ENCODE results near the gene STYX. TPM values are rescaled to one million over a fixed set of nuclear protein-coding genes. Genes with fewer than 3 reads are reported as not detected.
"Not testable (repeated sequence)": the region's sequence is repeated elsewhere in the genome, so short reads cannot be mapped to it uniquely, and the experiment has no call there.

STYX gene
- total RNA-seq, 1 donor from 2014 or later = 12.0 TPM

- no peaks in the 10 kb centered on the region for H3K27me3 ChIP-seq (ENCODE audit: control insufficient read depth in 3 of 3, insufficient read depth in 3 of 3, low read length in 3 of 3)
- peaks cover 25 to 60% (median 56%) of the 10 kb centered on the region in 3 donors for H3K36me3 ChIP-seq (ENCODE audit: control insufficient read depth in 3 of 3, insufficient read depth in 3 of 3, low read length in 3 of 3)
- no peak overlapping the region for H3K27ac ChIP-seq (ENCODE audit: low read depth, low read length)
- H3K9ac ChIP-seq (ENCODE audit: low read depth in 1 of 3, low read length in 3 of 3) = no peak overlapping the region
- H3K4me1 ChIP-seq (ENCODE audit: control insufficient read depth in 3 of 3, insufficient read depth in 3 of 3, low read length in 3 of 3) = no peaks in the 10 kb centered on the region
- H3K4me3 ChIP-seq (ENCODE audit: low read length in 3 of 3) = no peak overlapping the region
- H3K9me3 ChIP-seq (ENCODE audit: control insufficient read depth in 3 of 3, low read length in 3 of 3) = no peaks in the 10 kb centered on the region
Measured at GRCh38 chr14:52723514-52724359, 6.2 kb upstream of the STYX start.

GRCh38 chr14:52724360-52724644 lies 5.7 kb upstream of the STYX start:
- H3K9me3 ChIP-seq (ENCODE audit: control insufficient read depth in 3 of 3, low read length in 3 of 3) = no peaks in the 10 kb centered on the region
- no peak overlapping the region for H3K4me3 ChIP-seq (ENCODE audit: low read length in 3 of 3)
- peaks cover 23 to 61% (median 50%) of the 10 kb centered on the region in 3 donors for H3K36me3 ChIP-seq (ENCODE audit: control insufficient read depth in 3 of 3, insufficient read depth in 3 of 3, low read length in 3 of 3)
- no peak overlapping the region for H3K27ac ChIP-seq (ENCODE audit: low read depth, low read length)
- no peak overlapping the region for H3K9ac ChIP-seq (ENCODE audit: low read depth in 1 of 3, low read length in 3 of 3)
- no peaks in the 10 kb centered on the region for H3K27me3 ChIP-seq (ENCODE audit: control insufficient read depth in 3 of 3, insufficient read depth in 3 of 3, low read length in 3 of 3)
- no peaks in the 10 kb centered on the region for H3K4me1 ChIP-seq (ENCODE audit: control insufficient read depth in 3 of 3, insufficient read depth in 3 of 3, low read length in 3 of 3)

GRCh38 chr14:52727509-52727908 lies 2.5 kb upstream of the STYX start:
- H3K9me3 ChIP-seq (ENCODE audit: control insufficient read depth in 3 of 3, low read length in 3 of 3) = not testable (repeated sequence)
- H3K36me3 ChIP-seq (ENCODE audit: control insufficient read depth in 3 of 3, insufficient read depth in 3 of 3, low read length in 3 of 3) = peaks cover 11 to 43% (median 29%) of the 10 kb centered on the region in 3 donors

GRCh38 chr14:52729035-52729434 lies 931 bp upstream of the STYX start:
- H3K27me3 ChIP-seq (ENCODE audit: control insufficient read depth in 3 of 3, insufficient read depth in 3 of 3, low read length in 3 of 3); H3K9ac ChIP-seq (ENCODE audit: low read depth in 1 of 3, low read length in 3 of 3); H3K9me3 ChIP-seq (ENCODE audit: control insufficient read depth in 3 of 3, low read length in 3 of 3); H3K27ac ChIP-seq (ENCODE audit: low read depth, low read length); H3K4me3 ChIP-seq (ENCODE audit: low read length in 3 of 3); H3K4me1 ChIP-seq (ENCODE audit: control insufficient read depth in 3 of 3, insufficient read depth in 3 of 3, low read length in 3 of 3): not testable (repeated sequence)
- H3K36me3 ChIP-seq (ENCODE audit: control insufficient read depth in 3 of 3, insufficient read depth in 3 of 3, low read length in 3 of 3) = peaks cover 8 to 32% (median 26%) of the 10 kb centered on the region in 3 donors

More at GRCh38 chr14:52727509-52727908, 2.5 kb upstream of the STYX start:
- H3K27ac ChIP-seq (ENCODE audit: low read depth, low read length); H3K4me1 ChIP-seq (ENCODE audit: control insufficient read depth in 3 of 3, insufficient read depth in 3 of 3, low read length in 3 of 3); H3K27me3 ChIP-seq (ENCODE audit: control insufficient read depth in 3 of 3, insufficient read depth in 3 of 3, low read length in 3 of 3); H3K9ac ChIP-seq (ENCODE audit: low read depth in 1 of 3, low read length in 3 of 3); H3K4me3 ChIP-seq (ENCODE audit: low read length in 3 of 3): not testable (repeated sequence)

GRCh38 chr14:52729585-52729924 lies 411 bp upstream of the STYX start:
- H3K9me3 ChIP-seq (ENCODE audit: control insufficient read depth in 3 of 3, low read length in 3 of 3) = no peaks in the 10 kb centered on the region
- H3K4me1 ChIP-seq (ENCODE audit: control insufficient read depth in 3 of 3, insufficient read depth in 3 of 3, low read length in 3 of 3) = peaks cover 0 to 8% (median 7%) of the 10 kb centered on the region in 3 donors
- peak overlapping the region; percentile 90 for H3K27ac ChIP-seq (ENCODE audit: low read depth, low read length)
- peak overlapping the region; percentile 56 to 68 (median 67) for H3K4me3 ChIP-seq (ENCODE audit: low read length in 3 of 3)
- peak overlapping the region in 2 of 3 donors; percentile 70 to 73 for H3K9ac ChIP-seq (ENCODE audit: low read depth in 1 of 3, low read length in 3 of 3)
- no peaks in the 10 kb centered on the region for H3K27me3 ChIP-seq (ENCODE audit: control insufficient read depth in 3 of 3, insufficient read depth in 3 of 3, low read length in 3 of 3)
- H3K36me3 ChIP-seq (ENCODE audit: control insufficient read depth in 3 of 3, insufficient read depth in 3 of 3, low read length in 3 of 3) = peaks cover 5 to 28% (median 21%) of the 10 kb centered on the region in 3 donors

GRCh38 chr14:52730709-52731111 lies 744 bp downstream of the STYX start:
- no peaks in the 10 kb centered on the region for H3K9me3 ChIP-seq (ENCODE audit: control insufficient read depth in 3 of 3, low read length in 3 of 3)
- no peaks in the 10 kb centered on the region for H3K27me3 ChIP-seq (ENCODE audit: control insufficient read depth in 3 of 3, insufficient read depth in 3 of 3, low read length in 3 of 3)
- peak overlapping the region; percentile 81 to 92 (median 91) for H3K4me3 ChIP-seq (ENCODE audit: low read length in 3 of 3)
- peaks cover 5 to 18% (median 14%) of the 10 kb centered on the region in 3 donors for H3K36me3 ChIP-seq (ENCODE audit: control insufficient read depth in 3 of 3, insufficient read depth in 3 of 3, low read length in 3 of 3)
- peaks cover 0 to 8% (median 7%) of the 10 kb centered on the region in 3 donors for H3K4me1 ChIP-seq (ENCODE audit: control insufficient read depth in 3 of 3, insufficient read depth in 3 of 3, low read length in 3 of 3)
- H3K9ac ChIP-seq (ENCODE audit: low read depth in 1 of 3, low read length in 3 of 3) = peak overlapping the region; percentile 93 to 96 (median 94)
- peak overlapping the region; percentile 90 for H3K27ac ChIP-seq (ENCODE audit: low read depth, low read length)

GRCh38 chr14:52733824-52734223 lies 3.9 kb downstream of the STYX start:
- H3K27ac ChIP-seq (ENCODE audit: low read depth, low read length) = no peak overlapping the region

GRCh38 chr14:52735921-52736489 lies 6.0 kb downstream of the STYX start:
- Histone ChIP-seq H3K4me3 (ENCODE audit: low read length in 3 of 3) (no peak overlapping the region), H3K36me3 (ENCODE audit: control insufficient read depth in 3 of 3, insufficient read depth in 3 of 3, low read length in 3 of 3) (peaks cover 3 to 7% (median 3%) of the 10 kb centered on the region in 3 donors), H3K4me1 (ENCODE audit: control insufficient read depth in 3 of 3, insufficient read depth in 3 of 3, low read length in 3 of 3) (peaks cover 0 to 6% (median 0%) of the 10 kb centered on the region in 3 donors), H3K9me3 (ENCODE audit: control insufficient read depth in 3 of 3, low read length in 3 of 3) (no peaks in the 10 kb centered on the region), H3K27me3 (ENCODE audit: control insufficient read depth in 3 of 3, insufficient read depth in 3 of 3, low read length in 3 of 3) (no peaks in the 10 kb centered on the region), H3K9ac (ENCODE audit: low read depth in 1 of 3, low read length in 3 of 3) (no peak overlapping the region), H3K27ac (ENCODE audit: low read depth, low read length) (no peak overlapping the region)

More at GRCh38 chr14:52733824-52734223, 3.9 kb downstream of the STYX start:
- Histone ChIP-seq H3K36me3 (ENCODE audit: control insufficient read depth in 3 of 3, insufficient read depth in 3 of 3, low read length in 3 of 3) (peaks cover 3 to 7% (median 5%) of the 10 kb centered on the region in 3 donors), H3K4me1 (ENCODE audit: control insufficient read depth in 3 of 3, insufficient read depth in 3 of 3, low read length in 3 of 3) (peaks cover 0 to 10% (median 8%) of the 10 kb centered on the region in 3 donors), H3K4me3 (ENCODE audit: low read length in 3 of 3) (no peak overlapping the region), H3K27me3 (ENCODE audit: control insufficient read depth in 3 of 3, insufficient read depth in 3 of 3, low read length in 3 of 3) (no peaks in the 10 kb centered on the region), H3K9me3 (ENCODE audit: control insufficient read depth in 3 of 3, low read length in 3 of 3) (no peaks in the 10 kb centered on the region), H3K9ac (ENCODE audit: low read depth in 1 of 3, low read length in 3 of 3) (no peak overlapping the region)

- peaks cover 0 to 8% (median 0%) of the 10 kb centered on the region in 3 donors for H3K4me1 ChIP-seq (ENCODE audit: control insufficient read depth in 3 of 3, insufficient read depth in 3 of 3, low read length in 3 of 3)
Measured at GRCh38 chr14:52738409-52738808, 8.4 kb downstream of the STYX start.

GRCh38 chr14:52740751-52741150 lies 10.8 kb downstream of the STYX start:
- Histone ChIP-seq H3K36me3 (ENCODE audit: control insufficient read depth in 3 of 3, insufficient read depth in 3 of 3, low read length in 3 of 3) (peaks cover 0 to 4% (median 0%) of the 10 kb centered on the region in 3 donors), H3K27me3 (ENCODE audit: control insufficient read depth in 3 of 3, insufficient read depth in 3 of 3, low read length in 3 of 3) (no peaks in the 10 kb centered on the region), H3K4me1 (ENCODE audit: control insufficient read depth in 3 of 3, insufficient read depth in 3 of 3, low read length in 3 of 3) (peaks cover 0 to 7% (median 0%) of the 10 kb centered on the region in 3 donors), H3K9ac (ENCODE audit: low read depth in 1 of 3, low read length in 3 of 3) (no peak overlapping the region), H3K27ac (ENCODE audit: low read depth, low read length) (no peak overlapping the region), H3K9me3 (ENCODE audit: control insufficient read depth in 3 of 3, low read length in 3 of 3) (no peaks in the 10 kb centered on the region), H3K4me3 (ENCODE audit: low read length in 3 of 3) (no peak overlapping the region)

More at GRCh38 chr14:52738409-52738808, 8.4 kb downstream of the STYX start:
- H3K9ac ChIP-seq (ENCODE audit: low read depth in 1 of 3, low read length in 3 of 3) = no peak overlapping the region
- no peaks in the 10 kb centered on the region for H3K27me3 ChIP-seq (ENCODE audit: control insufficient read depth in 3 of 3, insufficient read depth in 3 of 3, low read length in 3 of 3)
- H3K27ac ChIP-seq (ENCODE audit: low read depth, low read length) = no peak overlapping the region
- no peak overlapping the region for H3K4me3 ChIP-seq (ENCODE audit: low read length in 3 of 3)
- no peaks in the 10 kb centered on the region for H3K9me3 ChIP-seq (ENCODE audit: control insufficient read depth in 3 of 3, low read length in 3 of 3)
- peaks cover 0 to 2% (median under 1%) of the 10 kb centered on the region in 3 donors for H3K36me3 ChIP-seq (ENCODE audit: control insufficient read depth in 3 of 3, insufficient read depth in 3 of 3, low read length in 3 of 3)

Data from skeletal muscle tissue (tissue), 4 donors.